ENCODE data around the gene MESP2. TPM values are rescaled to one million over a fixed set of nuclear protein-coding genes. Genes with fewer than 3 reads are reported as not detected.

Gene MESP2
- total and polyA plus RNA-seq, 2 of the 13 experiments (the other 11 are each of a cell fraction or from before 2014, with no cell fraction given): not detected

GRCh38 chr15:89750560-89751542 lies 25.3 kb upstream of the MESP2 start, which contains the start of gene MESP1 (continued):
- TF ChIP-seq, protein P1, sequence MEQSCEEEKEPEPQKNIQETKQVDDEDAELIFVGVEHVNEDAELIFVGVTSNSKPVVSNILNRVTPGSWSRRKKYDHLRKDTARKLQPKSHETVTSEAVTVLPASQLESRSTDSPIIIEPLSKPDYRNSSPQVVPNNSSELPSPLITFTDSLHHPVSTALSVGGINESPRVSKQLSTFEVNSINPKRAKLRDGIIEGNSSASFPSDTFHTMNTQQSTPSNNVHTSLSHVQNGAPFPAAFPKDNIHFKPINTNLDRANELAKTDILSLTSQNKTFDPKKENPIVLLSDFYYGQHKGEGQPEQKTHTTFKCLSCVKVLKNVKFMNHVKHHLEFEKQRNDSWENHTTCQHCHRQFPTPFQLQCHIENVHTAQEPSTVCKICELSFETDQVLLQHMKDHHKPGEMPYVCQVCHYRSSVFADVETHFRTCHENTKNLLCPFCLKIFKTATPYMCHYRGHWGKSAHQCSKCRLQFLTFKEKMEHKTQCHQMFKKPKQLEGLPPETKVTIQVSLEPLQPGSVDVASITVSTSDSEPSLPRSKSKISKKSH (CRISPR knock-in tag; IDR thresholded peaks at IDR 0.05; ENCODE audit: borderline replicate concordance): no peak; the same call in 1 of the 2 replicates
- TF ChIP-seq IKZF1 (IDR thresholded peaks at IDR 0.05) (no peak), MEF2D (CRISPR knock-in tag; IDR thresholded peaks at IDR 0.05) (no peak), SRF (IDR thresholded peaks at IDR 0.05; ENCODE audit: low read depth, low read length) (no peak), BRF2 (CRISPR knock-in tag; IDR thresholded peaks at IDR 0.05) (0 out of 2 replicates have a peak, but pooled peaks have one; percentile 20), ZC3H4 (CRISPR knock-in tag; IDR thresholded peaks at IDR 0.05; ENCODE audit: borderline replicate concordance) (no peak), EP300 (IDR thresholded peaks at IDR 0.05; ENCODE audit: low read depth in 2 of 2, low read length in 2 of 2) (no peak), EP300 (CRISPR knock-in tag; IDR thresholded peaks at IDR 0.05; ENCODE audit: borderline replicate concordance) (no peak), ZNF891 (CRISPR knock-in tag; IDR thresholded peaks at IDR 0.05) (no peak), SMAD1 (CRISPR knock-in tag; IDR thresholded peaks at IDR 0.05; ENCODE audit: borderline replicate concordance, low read depth) (no peak; the same call in 1 of the 2 replicates), ZNF10 (CRISPR knock-in tag; IDR thresholded peaks at IDR 0.05; ENCODE audit: borderline replicate concordance, low read depth) (no peak), ZNF737 (CRISPR knock-in tag; IDR thresholded peaks at IDR 0.05; ENCODE audit: borderline replicate concordance) (no peak), GPN1 (CRISPR knock-in tag; IDR thresholded peaks at IDR 0.05; ENCODE audit: borderline replicate concordance) (no peak; the same call in 1 of the 2 replicates), FUBP1 (CRISPR knock-in tag; IDR thresholded peaks at IDR 0.05; ENCODE audit: borderline replicate concordance) (no peak), TEAD3 (CRISPR knock-in tag; optimal IDR thresholded peaks at IDR 0.05; ENCODE audit: borderline replicate concordance) (peak; percentile 64)
- TF ChIP-seq, protein P2, sequence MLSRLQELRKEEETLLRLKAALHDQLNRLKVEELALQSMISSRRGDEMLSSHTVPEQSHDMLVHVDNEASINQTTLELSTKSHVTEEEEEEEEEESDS (CRISPR knock-in tag; IDR thresholded peaks at IDR 0.05; ENCODE audit: borderline replicate concordance): no peak
- TF ChIP-seq, protein P3, sequence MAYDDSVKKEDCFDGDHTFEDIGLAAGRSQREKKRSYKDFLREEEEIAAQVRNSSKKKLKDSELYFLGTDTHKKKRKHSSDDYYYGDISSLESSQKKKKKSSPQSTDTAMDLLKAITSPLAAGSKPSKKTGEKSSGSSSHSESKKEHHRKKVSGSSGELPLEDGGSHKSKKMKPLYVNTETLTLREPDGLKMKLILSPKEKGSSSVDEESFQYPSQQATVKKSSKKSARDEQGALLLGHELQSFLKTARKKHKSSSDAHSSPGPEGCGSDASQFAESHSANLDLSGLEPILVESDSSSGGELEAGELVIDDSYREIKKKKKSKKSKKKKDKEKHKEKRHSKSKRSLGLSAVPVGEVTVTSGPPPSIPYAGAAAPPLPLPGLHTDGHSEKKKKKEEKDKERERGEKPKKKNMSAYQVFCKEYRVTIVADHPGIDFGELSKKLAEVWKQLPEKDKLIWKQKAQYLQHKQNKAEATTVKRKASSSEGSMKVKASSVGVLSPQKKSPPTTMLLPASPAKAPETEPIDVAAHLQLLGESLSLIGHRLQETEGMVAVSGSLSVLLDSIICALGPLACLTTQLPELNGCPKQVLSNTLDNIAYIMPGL (CRISPR knock-in tag; IDR thresholded peaks at IDR 0.05; ENCODE audit: borderline replicate concordance in 1 of 2, low read depth in 1 of 2): peak; percentile 72 to 87
